ENCODE measurements around the gene OTUB1.

Gene OTUB1

GRCh38 chr11:64007160-64007628 lies 21.0 kb downstream of the OTUB1 start:
- DNase-seq (ENCODE audit: low read depth) = peak; percentile 10
- no peak for TF ChIP-seq CTCF (IDR thresholded peaks at IDR 0.05; ENCODE audit: low read length, missing control alignments)
- H3K4me3 ChIP-seq (replicated peaks; ENCODE audit: low read depth, low read length) = no peak overlapping the region

GRCh38 chr11:64007629-64008282 lies 21.5 kb downstream of the OTUB1 start:
- TF ChIP-seq CTCF (IDR thresholded peaks at IDR 0.05; ENCODE audit: low read length, missing control alignments) = peak; percentile 11
- peak; percentile 30 for DNase-seq (ENCODE audit: low read depth)
- peak overlapping the region; percentile 17 for H3K4me3 ChIP-seq (replicated peaks; ENCODE audit: low read depth, low read length)

- no peak overlapping the region for H3K4me3 ChIP-seq (replicated peaks; ENCODE audit: low read depth, low read length)
- no peak for DNase-seq (ENCODE audit: low read depth)
- no peak for TF ChIP-seq CTCF (IDR thresholded peaks at IDR 0.05; ENCODE audit: low read length, missing control alignments)
These were observed 22.2 kb downstream of the OTUB1 start for GRCh38 chr11:64008283-64008913.

- DNase-seq (ENCODE audit: low read depth) = no peak
- no peak for TF ChIP-seq CTCF (IDR thresholded peaks at IDR 0.05; ENCODE audit: low read length, missing control alignments)
- no peak overlapping the region for H3K4me3 ChIP-seq (replicated peaks; ENCODE audit: low read depth, low read length)
These were observed 22.8 kb downstream of the OTUB1 start for GRCh38 chr11:64008914-64009633.

DNA sequence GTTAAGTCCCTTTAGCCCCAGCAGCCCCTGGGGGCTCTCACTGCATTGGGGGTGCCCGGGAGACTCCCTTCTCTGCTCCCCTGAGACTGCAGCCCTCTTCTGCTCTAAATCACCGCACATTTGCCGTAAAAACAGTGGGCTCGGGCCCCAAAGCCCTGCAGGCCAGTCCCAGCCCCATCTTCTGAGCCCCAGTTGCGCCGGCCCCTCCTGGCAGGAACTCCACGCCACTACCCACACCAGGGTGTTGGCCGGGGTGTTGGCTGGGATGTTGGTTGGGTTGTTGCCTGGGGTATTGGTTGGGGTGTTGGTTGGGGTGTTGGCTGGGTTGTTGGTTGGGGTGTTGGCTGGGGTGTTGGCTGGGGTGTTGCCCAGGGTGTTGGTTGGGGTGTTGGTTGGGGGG lies 23.5 kb downstream of the OTUB1 start:
- DNase-seq (ENCODE audit: low read depth) = no peak
- TF ChIP-seq CTCF (IDR thresholded peaks at IDR 0.05; ENCODE audit: low read length, missing control alignments) = no peak
- no peak overlapping the region for H3K4me3 ChIP-seq (replicated peaks; ENCODE audit: low read depth, low read length)

GRCh38 chr11:64010783-64011182 lies 24.5 kb downstream of the OTUB1 start:
- no peak for TF ChIP-seq CTCF (IDR thresholded peaks at IDR 0.05; ENCODE audit: low read length, missing control alignments)
- no peak for DNase-seq (ENCODE audit: low read depth)
- H3K4me3 ChIP-seq (replicated peaks; ENCODE audit: low read depth, low read length) = no peak overlapping the region
